Measurements from ENCODE around the gene TSPYL6.
A peak's percentile ranks its signal among the peaks of the same experiment; 100 is the strongest.

Gene TSPYL6

GRCh38 chr2:54255230-54256090 is 569 bp downstream of the TSPYL6 start:
- DNase-seq (ENCODE audit: low read depth) = no peak

GRCh38 chr2:54254180-54254579 is 1.8 kb downstream of the TSPYL6 start:
- no peak for DNase-seq (ENCODE audit: low read depth)

- no peak for DNase-seq (ENCODE audit: low read depth)
Observed at GRCh38 chr2:54249629-54250028, 6.4 kb downstream of the TSPYL6 start.

- no peak for DNase-seq (ENCODE audit: low read depth)
Observed at GRCh38 chr2:54247115-54247514, 8.9 kb downstream of the TSPYL6 start.

- peak; percentile 64 for DNase-seq (ENCODE audit: low read depth)
Observed at GRCh38 chr2:54240515-54241469, 15.2 kb downstream of the TSPYL6 start.

- peak; percentile 87 for DNase-seq (ENCODE audit: low read depth)
Observed at GRCh38 chr2:54239427-54239826, 16.6 kb downstream of the TSPYL6 start.

- no peak for DNase-seq (ENCODE audit: low read depth)
Observed at GRCh38 chr2:54237428-54237827, 18.6 kb downstream of the TSPYL6 start.

GRCh38 chr2:54233832-54234649 is 22.0 kb downstream of the TSPYL6 start:
- no peak for DNase-seq (ENCODE audit: low read depth)

GRCh38 chr2:54228945-54229344 is 27.1 kb downstream of the TSPYL6 start:
- DNase-seq (ENCODE audit: low read depth) = no peak

- no peak for DNase-seq (ENCODE audit: low read depth)
Observed at GRCh38 chr2:54227798-54228197, 28.2 kb downstream of the TSPYL6 start.

- no peak for DNase-seq (ENCODE audit: low read depth)
Observed at GRCh38 chr2:54226260-54226659, 29.8 kb downstream of the TSPYL6 start.

- no peak for DNase-seq (ENCODE audit: low read depth)
Observed at GRCh38 chr2:54224997-54225396, 31.0 kb downstream of the TSPYL6 start.

- DNase-seq (ENCODE audit: low read depth) = no peak
Observed at GRCh38 chr2:54213082-54213481, 42.9 kb downstream of the TSPYL6 start.

- DNase-seq (ENCODE audit: low read depth) = peak; percentile 85
Observed at GRCh38 chr2:54212456-54212855, 43.6 kb downstream of the TSPYL6 start.

- no peak for DNase-seq (ENCODE audit: low read depth)
Observed at GRCh38 chr2:54209379-54209778, 46.6 kb downstream of the TSPYL6 start.

GRCh38 chr2:54208364-54209240 is 47.4 kb downstream of the TSPYL6 start:
- peak; percentile 21 for DNase-seq (ENCODE audit: low read depth)

GRCh38 chr2:54207666-54208195 is 48.3 kb downstream of the TSPYL6 start:
- no peak for DNase-seq (ENCODE audit: low read depth)

GRCh38 chr2:54206596-54206995 is 49.4 kb downstream of the TSPYL6 start:
- DNase-seq (ENCODE audit: low read depth) = peak; percentile 26

GRCh38 chr2:54204476-54204875 is 51.6 kb downstream of the TSPYL6 start:
- DNase-seq (ENCODE audit: low read depth) = no peak
